ENCODE results near the gene MAP2.

GRCh38 chr2:209727077-209727476, 303.2 kb downstream of the MAP2 start:
- TF ChIP-seq CTCF (IDR thresholded peaks at IDR 0.05; ENCODE audit: low read depth, low read length, missing input control) (no peak), NR2F2 (IDR thresholded peaks at IDR 0.05) (no peak), MAX (IDR thresholded peaks at IDR 0.05) (no peak), SP1 (IDR thresholded peaks at IDR 0.05) (no peak), RAD21 (IDR thresholded peaks at IDR 0.05) (no peak), JUND (IDR thresholded peaks at IDR 0.05) (no peak), TAF1 (conservative IDR thresholded peaks at IDR 0.05) (no peak), RXRA (IDR thresholded peaks at IDR 0.05) (no peak), YY1 (IDR thresholded peaks at IDR 0.05) (no peak), GABPA (IDR thresholded peaks at IDR 0.05 in 1 of 2, conservative IDR thresholded peaks at IDR 0.05 in 1 of 2) (no peak), FOXA1 (IDR thresholded peaks at IDR 0.05) (no peak)
- TF ChIP-seq, protein P1, sequence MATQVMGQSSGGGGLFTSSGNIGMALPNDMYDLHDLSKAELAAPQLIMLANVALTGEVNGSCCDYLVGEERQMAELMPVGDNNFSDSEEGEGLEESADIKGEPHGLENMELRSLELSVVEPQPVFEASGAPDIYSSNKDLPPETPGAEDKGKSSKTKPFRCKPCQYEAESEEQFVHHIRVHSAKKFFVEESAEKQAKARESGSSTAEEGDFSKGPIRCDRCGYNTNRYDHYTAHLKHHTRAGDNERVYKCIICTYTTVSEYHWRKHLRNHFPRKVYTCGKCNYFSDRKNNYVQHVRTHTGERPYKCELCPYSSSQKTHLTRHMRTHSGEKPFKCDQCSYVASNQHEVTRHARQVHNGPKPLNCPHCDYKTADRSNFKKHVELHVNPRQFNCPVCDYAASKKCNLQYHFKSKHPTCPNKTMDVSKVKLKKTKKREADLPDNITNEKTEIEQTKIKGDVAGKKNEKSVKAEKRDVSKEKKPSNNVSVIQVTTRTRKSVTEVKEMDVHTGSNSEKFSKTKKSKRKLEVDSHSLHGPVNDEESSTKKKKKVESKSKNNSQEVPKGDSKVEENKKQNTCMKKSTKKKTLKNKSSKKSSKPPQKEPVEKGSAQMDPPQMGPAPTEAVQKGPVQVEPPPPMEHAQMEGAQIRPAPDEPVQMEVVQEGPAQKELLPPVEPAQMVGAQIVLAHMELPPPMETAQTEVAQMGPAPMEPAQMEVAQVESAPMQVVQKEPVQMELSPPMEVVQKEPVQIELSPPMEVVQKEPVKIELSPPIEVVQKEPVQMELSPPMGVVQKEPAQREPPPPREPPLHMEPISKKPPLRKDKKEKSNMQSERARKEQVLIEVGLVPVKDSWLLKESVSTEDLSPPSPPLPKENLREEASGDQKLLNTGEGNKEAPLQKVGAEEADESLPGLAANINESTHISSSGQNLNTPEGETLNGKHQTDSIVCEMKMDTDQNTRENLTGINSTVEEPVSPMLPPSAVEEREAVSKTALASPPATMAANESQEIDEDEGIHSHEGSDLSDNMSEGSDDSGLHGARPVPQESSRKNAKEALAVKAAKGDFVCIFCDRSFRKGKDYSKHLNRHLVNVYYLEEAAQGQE (IDR thresholded peaks at IDR 0.05) = no peak

All from liver (tissue), 3 donors.